ENCODE results near the gene ATOSB. TPM values are rescaled to one million over a fixed set of nuclear protein-coding genes. Genes with fewer than 3 reads are reported as not detected.

Gene ATOSB
- total and polyA plus RNA-seq, 4 donors, result 2.8 to 29.8 (median 5.6) TPM

DNA sequence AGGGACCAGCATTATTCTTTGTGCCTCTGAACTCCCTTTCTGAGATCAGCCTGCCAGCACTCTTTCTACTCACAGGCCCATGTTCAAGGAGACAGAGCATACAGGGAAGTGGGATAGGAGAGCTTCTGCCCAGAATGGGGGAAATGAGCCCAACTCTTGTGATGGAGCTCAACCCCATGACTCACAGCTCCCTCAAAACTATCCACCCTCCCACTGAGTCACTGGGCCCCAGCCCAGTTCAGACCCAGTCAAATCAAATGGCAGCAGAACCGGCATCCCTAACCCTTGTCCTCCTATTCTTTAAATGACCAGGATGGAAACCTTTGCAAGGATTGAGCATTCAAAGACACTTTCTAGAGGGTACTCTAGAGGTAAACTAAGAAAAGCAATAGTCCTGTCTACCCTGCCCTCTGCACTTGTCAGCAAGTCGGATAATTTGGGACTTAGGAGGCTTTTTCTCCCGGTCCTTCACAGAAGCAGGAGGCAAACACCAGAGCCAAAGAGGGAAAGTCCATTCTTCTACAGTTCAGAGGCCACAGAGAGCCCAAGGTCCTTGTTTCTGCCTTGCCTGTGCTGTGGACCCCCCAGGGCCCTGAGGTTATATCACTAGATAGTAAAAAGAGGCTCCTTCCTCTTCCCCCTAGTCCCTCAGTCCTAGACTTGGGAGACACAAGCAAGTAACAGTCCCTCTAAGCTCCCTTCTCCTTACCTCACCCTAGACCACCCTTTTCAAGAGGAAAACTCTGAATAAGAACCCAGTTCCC is 3.2 kb downstream of the ATOSB start:
- 69% methylated on average over 3 of the region's 3 CpGs for WGBS

More for the DNA sequence above, 3.2 kb downstream of the ATOSB start:
- Histone ChIP-seq H3K4me3 (ENCODE audit: low read depth in 1 of 3, low read length in 3 of 3) (no peak overlapping the region), H3K27ac (ENCODE audit: low read depth in 1 of 2, low read length in 2 of 2) (peak overlapping the region; percentile 68 to 74), H3K9me3 (ENCODE audit: control insufficient read depth in 4 of 4, low read length in 3 of 4) (no peaks in the 10 kb centered on the region), H3K9ac (ENCODE audit: low read depth in 1 of 2, low read length in 2 of 2) (peak overlapping the region in 1 of 2 donors; percentile 11), H3K36me3 (ENCODE audit: control insufficient read depth in 4 of 4, insufficient read depth in 3 of 4, low read depth in 1 of 4, low read length in 3 of 4) (peaks cover 0 to 13% (median 4%) of the 10 kb centered on the region in 4 donors), H3K27me3 (ENCODE audit: control insufficient read depth in 4 of 4, insufficient read depth in 4 of 4, low read length in 3 of 4) (no peaks in the 10 kb centered on the region), H3K4me1 (ENCODE audit: control insufficient read depth in 4 of 4, insufficient read depth in 4 of 4, low read length in 3 of 4) (peaks cover 19 to 66% (median 48%) of the 10 kb centered on the region in 4 donors)
- no peak for DNase-seq (ENCODE audit: low spot score)
- TF ChIP-seq ZBTB33 (IDR thresholded peaks at IDR 0.05), result no peak
- no peak for TF ChIP-seq FOXA2 (IDR thresholded peaks at IDR 0.05)
- TF ChIP-seq, protein P1, sequence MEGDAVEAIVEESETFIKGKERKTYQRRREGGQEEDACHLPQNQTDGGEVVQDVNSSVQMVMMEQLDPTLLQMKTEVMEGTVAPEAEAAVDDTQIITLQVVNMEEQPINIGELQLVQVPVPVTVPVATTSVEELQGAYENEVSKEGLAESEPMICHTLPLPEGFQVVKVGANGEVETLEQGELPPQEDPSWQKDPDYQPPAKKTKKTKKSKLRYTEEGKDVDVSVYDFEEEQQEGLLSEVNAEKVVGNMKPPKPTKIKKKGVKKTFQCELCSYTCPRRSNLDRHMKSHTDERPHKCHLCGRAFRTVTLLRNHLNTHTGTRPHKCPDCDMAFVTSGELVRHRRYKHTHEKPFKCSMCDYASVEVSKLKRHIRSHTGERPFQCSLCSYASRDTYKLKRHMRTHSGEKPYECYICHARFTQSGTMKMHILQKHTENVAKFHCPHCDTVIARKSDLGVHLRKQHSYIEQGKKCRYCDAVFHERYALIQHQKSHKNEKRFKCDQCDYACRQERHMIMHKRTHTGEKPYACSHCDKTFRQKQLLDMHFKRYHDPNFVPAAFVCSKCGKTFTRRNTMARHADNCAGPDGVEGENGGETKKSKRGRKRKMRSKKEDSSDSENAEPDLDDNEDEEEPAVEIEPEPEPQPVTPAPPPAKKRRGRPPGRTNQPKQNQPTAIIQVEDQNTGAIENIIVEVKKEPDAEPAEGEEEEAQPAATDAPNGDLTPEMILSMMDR (IDR thresholded peaks at IDR 0.05; ENCODE audit: low read depth, low read length, missing input control), result no peak
- TF ChIP-seq, protein P2, sequence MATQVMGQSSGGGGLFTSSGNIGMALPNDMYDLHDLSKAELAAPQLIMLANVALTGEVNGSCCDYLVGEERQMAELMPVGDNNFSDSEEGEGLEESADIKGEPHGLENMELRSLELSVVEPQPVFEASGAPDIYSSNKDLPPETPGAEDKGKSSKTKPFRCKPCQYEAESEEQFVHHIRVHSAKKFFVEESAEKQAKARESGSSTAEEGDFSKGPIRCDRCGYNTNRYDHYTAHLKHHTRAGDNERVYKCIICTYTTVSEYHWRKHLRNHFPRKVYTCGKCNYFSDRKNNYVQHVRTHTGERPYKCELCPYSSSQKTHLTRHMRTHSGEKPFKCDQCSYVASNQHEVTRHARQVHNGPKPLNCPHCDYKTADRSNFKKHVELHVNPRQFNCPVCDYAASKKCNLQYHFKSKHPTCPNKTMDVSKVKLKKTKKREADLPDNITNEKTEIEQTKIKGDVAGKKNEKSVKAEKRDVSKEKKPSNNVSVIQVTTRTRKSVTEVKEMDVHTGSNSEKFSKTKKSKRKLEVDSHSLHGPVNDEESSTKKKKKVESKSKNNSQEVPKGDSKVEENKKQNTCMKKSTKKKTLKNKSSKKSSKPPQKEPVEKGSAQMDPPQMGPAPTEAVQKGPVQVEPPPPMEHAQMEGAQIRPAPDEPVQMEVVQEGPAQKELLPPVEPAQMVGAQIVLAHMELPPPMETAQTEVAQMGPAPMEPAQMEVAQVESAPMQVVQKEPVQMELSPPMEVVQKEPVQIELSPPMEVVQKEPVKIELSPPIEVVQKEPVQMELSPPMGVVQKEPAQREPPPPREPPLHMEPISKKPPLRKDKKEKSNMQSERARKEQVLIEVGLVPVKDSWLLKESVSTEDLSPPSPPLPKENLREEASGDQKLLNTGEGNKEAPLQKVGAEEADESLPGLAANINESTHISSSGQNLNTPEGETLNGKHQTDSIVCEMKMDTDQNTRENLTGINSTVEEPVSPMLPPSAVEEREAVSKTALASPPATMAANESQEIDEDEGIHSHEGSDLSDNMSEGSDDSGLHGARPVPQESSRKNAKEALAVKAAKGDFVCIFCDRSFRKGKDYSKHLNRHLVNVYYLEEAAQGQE (IDR thresholded peaks at IDR 0.05), result no peak
- TF ChIP-seq RXRA (IDR thresholded peaks at IDR 0.05), result no peak
- no peak for TF ChIP-seq YY1 (IDR thresholded peaks at IDR 0.05)
- no peak for TF ChIP-seq TAF1 (conservative IDR thresholded peaks at IDR 0.05)
- no peak for TF ChIP-seq SP1 (IDR thresholded peaks at IDR 0.05)
- no peak for TF ChIP-seq JUND (IDR thresholded peaks at IDR 0.05)
- no peak for TF ChIP-seq RAD21 (IDR thresholded peaks at IDR 0.05)
- TF ChIP-seq GABPA (IDR thresholded peaks at IDR 0.05 in 1 of 2, conservative IDR thresholded peaks at IDR 0.05 in 1 of 2), result no peak
- no peak for TF ChIP-seq FOXA1 (IDR thresholded peaks at IDR 0.05)
- TF ChIP-seq EGR1 (IDR thresholded peaks at IDR 0.05; ENCODE audit: low read depth in 2 of 2), result no peak

Measured in liver (tissue), 9 donors.